NCI-H2227 (cell line): ENCODE data around the gene C2orf92.

Experiments used
- DNase-seq: peaks from one replicate; lab custom pipeline; 2025; ENCODE audit not compliant: unreplicated experiment; lab: John Stamatoyannopoulos, UW

C2orf92 gene

DNA sequence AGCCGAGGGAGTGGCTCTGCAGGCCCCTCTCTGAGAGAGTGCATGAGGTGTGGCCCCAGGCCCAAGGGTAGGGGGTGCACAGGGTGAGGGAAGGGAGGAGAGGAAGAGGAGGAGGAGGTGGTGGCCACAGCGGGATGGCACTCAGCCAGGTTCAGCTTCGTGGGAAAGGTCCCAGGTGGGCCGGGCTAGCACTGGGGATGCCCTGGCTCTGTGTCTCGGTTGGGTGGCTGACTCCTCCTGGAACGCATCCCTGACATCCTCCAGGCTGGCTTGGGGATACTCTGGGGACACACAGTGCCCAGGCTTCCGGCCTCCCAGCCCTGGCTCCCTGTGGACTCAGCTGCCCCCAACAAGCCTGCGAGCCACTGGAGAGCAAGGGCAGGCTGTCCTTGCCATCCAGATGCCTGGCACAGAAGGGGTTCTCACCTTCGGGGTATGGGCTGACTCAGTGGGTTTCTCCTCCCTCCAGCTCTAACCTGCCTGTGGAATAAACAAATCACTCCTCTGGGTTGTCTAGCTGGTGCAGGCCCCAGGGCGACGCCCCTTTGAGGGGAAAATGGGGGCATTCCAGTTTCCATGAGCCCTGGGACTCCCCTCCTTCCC lies 43.3 kb downstream of the C2orf92 start:
- DNase-seq, result no peak

- DNase-seq, result no peak
Measured at GRCh38 chr2:97713296-97714083, 44.0 kb downstream of the C2orf92 start, which contains the start of gene ZAP70. Gene ZAP70 (plus strand): TSS chr2:97713576. CDS start chr2:97724037, 10,461 bp downstream.

GRCh38 chr2:97714084-97714949 lies 44.8 kb downstream of the C2orf92 start:
- DNase-seq, result no peak

DNA sequence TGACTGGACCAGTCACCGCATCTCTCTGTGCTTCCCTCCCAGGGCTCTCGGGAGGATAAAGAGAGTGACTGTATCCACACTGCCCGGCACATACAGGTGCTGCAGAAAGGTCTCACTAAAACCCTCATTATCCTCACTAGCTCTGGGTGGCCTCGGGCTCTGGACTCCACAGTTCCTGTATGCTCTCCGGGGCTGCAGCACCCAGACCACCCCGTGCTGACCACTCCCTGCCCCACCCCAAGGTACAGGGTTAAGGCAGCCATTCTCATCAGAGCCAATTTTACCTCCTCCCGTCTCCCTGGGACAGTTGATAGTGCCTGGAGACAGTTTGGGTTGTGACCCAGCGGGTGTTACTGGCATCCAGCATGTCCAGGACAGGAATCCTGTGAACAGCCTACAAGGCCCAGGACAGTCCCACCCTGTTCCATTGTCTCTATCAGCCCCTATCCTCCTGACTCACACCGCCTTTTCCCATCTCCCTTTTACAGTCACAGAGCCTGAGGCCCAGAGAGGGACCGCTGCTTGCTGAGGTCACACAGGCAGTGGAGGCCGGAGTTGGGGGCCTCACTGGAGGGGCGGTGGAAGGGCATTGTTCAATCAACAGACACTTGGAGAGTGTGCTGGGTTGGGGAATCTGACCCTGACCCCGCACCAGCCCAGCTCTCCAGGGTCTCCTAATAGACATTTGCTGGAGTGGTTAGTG lies 45.6 kb downstream of the C2orf92 start:
- no peak for DNase-seq

- no peak for DNase-seq
Measured at GRCh38 chr2:97715951-97716694, 46.6 kb downstream of the C2orf92 start.

DNA sequence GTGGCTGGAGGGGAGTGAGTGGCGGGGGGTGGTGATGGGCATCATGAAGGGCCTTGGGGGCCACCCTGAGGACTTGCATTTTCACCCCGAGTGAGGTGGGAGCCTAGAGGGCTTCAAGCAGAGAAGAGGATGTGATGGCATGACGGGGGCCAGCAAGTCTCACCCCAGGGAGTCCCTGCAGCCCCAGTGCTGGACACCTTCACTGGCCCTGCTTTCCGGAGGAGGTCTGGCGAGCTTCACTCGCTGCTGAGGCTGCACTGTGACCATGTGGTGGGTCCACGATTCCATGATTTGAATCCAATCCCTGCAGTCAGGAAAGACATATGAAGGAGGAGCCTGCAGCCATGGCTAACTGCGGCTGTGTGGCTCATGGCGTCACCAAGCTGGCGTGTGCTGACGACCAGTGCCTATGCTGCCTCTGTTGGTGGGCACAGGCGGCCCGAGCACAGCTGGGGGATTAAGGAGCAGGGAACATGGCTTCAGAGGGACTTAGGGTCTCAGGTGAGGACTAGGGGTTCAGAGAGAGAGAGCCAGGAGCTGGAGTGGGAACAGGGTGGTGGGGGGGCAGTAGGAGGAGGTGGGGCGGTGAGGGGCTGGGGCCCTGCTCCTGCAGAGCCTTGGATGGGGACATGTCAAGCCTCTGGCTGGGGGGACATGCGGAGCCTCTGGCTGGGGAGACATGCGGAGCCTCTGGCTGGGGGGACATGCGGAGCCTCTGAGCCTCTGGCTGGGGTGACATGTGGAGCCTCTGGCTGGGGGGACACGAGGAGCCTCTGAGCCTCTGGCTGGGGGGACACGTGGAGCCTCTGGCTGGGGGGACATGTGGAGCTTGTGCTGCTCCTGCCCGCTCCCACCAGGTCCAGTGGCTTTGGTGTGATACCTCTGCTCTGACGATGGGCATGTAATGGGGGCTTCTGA lies 47.4 kb downstream of the C2orf92 start:
- DNase-seq, result no peak

DNA sequence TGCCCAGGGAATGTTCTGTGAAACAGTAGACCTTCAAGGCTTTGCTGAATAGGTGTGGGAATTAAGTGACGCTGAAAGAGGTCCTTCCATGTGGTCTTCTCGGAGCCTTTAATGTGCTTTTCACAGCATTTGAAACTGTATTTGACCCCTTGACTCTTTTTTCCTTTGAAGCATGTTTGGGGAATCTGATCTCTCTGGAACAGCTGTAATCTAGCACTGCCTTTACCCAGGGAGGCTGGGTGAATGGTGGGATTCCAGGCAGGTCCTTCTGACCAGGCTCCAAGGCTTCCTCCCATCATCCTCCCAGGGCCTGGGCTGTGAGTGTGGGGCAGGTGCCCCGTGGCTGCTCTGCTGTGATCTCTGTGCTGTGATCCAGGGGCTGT lies 48.1 kb downstream of the C2orf92 start:
- DNase-seq, result no peak

DNA sequence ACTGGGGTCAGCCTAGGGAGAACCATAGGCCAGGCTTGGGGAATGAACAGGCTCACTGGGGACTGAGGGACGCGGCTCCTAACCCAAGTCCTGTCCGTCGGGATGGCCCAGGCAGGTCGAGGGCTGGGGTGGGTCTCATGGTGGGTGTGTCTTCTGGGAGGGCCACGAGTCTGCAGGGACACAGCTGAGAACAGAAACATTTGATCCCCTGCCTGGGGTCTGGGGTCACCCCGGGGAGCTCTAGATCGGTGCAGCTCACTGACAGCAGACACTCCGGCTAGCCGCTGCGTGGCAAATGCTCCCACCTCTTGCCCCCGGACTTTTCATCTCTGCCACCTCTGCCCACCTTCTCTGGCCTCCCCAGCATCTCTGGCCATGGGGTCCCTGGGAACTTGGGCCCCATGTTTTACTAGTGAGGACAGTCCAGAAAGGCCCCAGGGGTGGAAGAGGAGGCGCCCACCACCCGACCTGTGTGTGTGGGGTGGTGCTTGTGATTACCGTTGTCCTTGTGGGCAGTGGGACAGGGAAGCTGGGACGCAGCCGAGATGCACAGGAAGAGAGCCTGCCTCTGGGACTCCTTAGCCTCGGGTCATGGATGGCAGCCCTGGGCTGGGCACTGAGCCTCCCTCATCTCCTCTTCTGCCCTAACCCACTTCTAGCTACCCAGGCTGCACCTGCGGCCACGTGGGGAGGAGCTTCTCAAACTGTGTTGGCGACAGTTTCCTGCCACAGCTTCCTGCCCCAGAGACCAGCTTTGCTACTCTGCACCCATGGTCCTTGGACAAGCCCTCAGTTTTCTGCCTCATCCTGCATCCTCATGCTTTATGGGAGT lies 48.8 kb downstream of the C2orf92 start:
- DNase-seq, result no peak

DNA sequence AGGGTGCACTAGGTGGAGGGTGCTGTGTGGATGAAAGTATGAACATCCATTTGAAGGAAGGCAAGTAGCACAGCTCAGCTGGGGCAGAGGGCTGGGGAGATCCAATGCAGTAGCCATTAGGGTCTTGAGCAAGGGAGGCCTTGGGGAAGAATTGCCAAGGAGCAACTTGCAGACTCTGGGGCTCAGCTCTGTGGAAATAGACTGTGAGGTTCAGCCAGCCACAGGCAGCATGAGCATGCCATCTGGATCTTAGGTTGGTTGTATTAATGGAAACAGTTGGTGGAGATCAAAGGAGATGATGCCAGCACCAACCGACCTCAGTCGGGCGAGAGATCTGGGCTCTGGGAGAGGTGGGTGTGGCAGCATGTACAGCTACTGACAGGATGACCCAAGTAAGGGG lies 49.4 kb downstream of the C2orf92 start:
- no peak for DNase-seq

GRCh38 chr2:97719362-97720155 lies 50.0 kb downstream of the C2orf92 start:
- no peak for DNase-seq

DNA sequence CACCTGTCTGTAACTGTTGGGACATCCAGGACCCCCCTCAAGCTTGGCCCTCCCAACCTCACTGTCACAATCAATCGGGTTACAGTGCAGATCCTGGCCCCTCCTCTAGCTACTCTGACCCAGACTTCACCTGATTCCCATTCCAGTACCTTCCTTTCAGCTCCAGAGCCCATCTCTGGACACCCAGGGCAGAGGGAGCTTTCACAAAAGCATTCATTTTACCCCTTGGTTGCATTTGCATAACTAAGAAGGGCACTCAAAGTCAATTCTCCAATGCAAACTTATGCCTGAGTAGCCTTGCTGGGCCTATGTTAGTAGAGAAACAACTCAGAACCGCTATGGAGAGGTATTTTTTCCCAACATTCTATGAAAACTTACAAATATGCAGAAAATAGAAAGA lies 51.2 kb downstream of the C2orf92 start:
- no peak for DNase-seq

DNA sequence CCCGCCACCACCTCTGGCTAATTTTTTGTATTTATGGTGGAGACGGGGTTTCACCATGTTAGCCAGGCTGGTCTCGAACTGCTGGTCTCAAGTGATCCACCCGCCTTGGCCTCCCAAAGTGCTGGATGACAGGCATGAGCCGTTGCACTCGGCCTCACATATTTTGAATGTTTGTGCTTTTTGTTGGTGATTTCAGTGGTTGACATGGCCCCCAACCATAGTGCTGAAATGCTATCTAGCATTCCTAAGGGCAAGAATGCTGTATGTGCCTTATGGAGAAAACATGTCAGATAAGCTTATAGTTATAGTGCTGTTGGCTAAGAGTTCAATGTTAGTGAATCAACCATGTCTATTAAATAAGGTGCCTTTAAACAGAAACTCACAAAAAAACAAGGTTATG lies 52.7 kb downstream of the C2orf92 start:
- no peak for DNase-seq

DNA sequence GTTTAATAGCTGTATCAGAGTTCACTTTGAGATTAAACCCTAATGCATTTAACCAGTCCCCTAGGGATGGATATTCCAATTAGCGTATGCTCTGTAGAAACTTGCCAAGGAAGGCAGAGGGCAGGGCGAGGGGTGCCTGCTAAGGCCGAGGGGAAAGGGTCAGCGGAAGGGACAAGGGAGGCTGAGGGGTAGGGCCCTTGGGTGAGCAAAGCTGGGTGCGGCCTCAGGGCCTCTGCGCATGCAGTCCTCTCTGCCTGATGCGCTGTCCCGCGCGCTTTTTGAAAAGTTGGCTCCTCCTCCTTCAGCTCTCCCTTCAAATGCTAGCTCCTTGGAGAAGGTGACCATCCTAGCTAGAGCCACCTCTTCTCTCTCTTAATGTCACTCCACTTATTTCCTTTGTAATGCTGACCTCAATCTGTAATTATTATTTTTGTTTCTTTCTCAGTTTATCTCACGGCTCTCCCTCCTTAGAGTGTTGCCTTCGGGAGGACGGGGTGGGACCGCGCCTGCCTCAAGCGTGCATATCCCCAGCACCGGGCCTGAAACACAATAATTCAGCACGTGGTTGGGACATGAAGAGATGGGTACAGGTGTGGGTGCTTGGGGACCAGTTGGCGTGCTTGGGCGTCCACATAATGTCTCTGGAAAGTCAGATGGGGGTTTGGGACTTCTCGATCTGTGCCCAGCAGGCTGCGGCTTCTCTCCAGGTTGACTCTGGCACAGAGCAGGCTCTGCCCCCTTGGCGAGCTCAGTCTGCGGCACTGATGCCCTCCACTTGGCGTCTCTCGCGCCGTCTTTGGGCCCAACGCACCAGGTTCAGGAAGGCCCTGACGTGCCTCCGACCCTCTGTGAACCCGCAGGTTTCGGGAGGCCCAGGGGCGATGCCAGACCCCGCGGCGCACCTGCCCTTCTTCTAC lies 53.9 kb downstream of the C2orf92 start:
- no peak for DNase-seq

DNA sequence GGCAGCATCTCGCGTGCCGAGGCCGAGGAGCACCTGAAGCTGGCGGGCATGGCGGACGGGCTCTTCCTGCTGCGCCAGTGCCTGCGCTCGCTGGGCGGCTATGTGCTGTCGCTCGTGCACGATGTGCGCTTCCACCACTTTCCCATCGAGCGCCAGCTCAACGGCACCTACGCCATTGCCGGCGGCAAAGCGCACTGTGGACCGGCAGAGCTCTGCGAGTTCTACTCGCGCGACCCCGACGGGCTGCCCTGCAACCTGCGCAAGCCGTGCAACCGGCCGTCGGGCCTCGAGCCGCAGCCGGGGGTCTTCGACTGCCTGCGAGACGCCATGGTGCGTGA lies 54.5 kb downstream of the C2orf92 start:
- DNase-seq, result no peak

GRCh38 chr2:97724501-97724900 lies 55.0 kb downstream of the C2orf92 start:
- no peak for DNase-seq

DNA sequence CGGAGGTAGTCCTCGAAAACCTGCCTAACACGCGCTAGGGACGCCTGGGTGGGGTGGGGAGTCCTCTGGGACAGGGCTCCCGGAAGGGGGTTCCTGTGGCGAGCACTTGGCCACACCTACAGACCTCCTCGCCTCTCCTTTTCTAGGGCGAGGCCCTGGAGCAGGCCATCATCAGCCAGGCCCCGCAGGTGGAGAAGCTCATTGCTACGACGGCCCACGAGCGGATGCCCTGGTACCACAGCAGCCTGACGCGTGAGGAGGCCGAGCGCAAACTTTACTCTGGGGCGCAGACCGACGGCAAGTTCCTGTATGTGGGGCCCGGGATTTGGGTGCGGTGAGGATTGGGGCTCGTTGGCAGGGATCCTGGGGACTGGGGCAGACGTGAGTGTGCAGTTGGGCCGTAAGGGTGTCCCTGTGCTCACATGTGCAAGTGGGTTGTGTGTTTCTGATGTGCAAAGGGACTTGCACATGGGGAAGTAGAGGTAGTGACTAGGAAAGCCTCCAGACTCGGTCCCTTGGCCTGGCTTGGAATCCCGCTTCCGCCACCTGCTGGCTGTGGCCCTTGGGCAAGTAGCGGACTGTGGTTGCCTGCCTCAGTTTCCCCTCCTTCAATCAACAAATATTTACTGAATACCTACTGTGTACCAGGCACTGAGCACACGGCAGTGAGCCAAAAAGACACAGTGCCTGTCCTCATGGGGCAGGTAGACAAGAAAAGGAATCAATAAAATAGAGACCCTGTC lies 55.6 kb downstream of the C2orf92 start:
- DNase-seq, result no peak
